ENCODE data around the gene IQSEC3.

The IQSEC3 gene

GRCh38 chr12:212415-212714 lies 145.8 kb downstream of the IQSEC3 start:
- Histone ChIP-seq H3K79me2 (ENCODE audit: insufficient read depth, low read length) (no peaks in the 10 kb centered on the region), H3K4me3 (ENCODE audit: low read depth in 1 of 2, low read length in 2 of 2) (no peak overlapping the region), H3K27ac (ENCODE audit: low read length) (no peak overlapping the region), H4K20me1 (ENCODE audit: insufficient read depth, low read length) (0 out of 2 replicates have a peak, but pooled peaks cover 3% of the 10 kb centered on the region), H3K4me1 (ENCODE audit: insufficient read depth, low read length) (no peaks in the 10 kb centered on the region), H3K4me2 (ENCODE audit: insufficient read depth, low read length) (no peak overlapping the region), H3K9me3 (ENCODE audit: insufficient read depth, low read length, severe bottlenecking) (no peaks in the 10 kb centered on the region), H2AFZ (ENCODE audit: low read depth, low read length) (no peak overlapping the region), H3K9ac (ENCODE audit: low read depth, low read length) (no peak overlapping the region), H3K36me3 (ENCODE audit: insufficient read depth, low read length) (no peaks in the 10 kb centered on the region), H3K27me3 (ENCODE audit: insufficient read depth, low read length, poor library complexity) (peaks cover 13% of the 10 kb centered on the region)
- no peak for ATAC-seq (ENCODE audit: insufficient read depth, low read depth)
- DNase-seq: no peak
- TF ChIP-seq CTCF (IDR thresholded peaks at IDR 0.05; ENCODE audit: borderline replicate concordance, extremely low read depth, low read length, poor library complexity, severe bottlenecking) (no peak), EZH2 (IDR thresholded peaks at IDR 0.05; ENCODE audit: borderline replicate concordance, low read depth, low read length, severe bottlenecking) (no peak)

GRCh38 chr12:212715-213526 lies 146.4 kb downstream of the IQSEC3 start:
- Histone ChIP-seq H3K36me3 (ENCODE audit: insufficient read depth, low read length) (no peaks in the 10 kb centered on the region), H3K9me3 (ENCODE audit: insufficient read depth, low read length, severe bottlenecking) (no peaks in the 10 kb centered on the region), H2AFZ (ENCODE audit: low read depth, low read length) (no peak overlapping the region), H3K27ac (ENCODE audit: low read length) (no peak overlapping the region), H3K79me2 (ENCODE audit: insufficient read depth, low read length) (no peaks in the 10 kb centered on the region), H3K4me1 (ENCODE audit: insufficient read depth, low read length) (no peaks in the 10 kb centered on the region), H3K27me3 (ENCODE audit: insufficient read depth, low read length, poor library complexity) (peaks cover 13% of the 10 kb centered on the region), H3K4me3 (ENCODE audit: low read depth in 1 of 2, low read length in 2 of 2) (no peak overlapping the region), H3K9ac (ENCODE audit: low read depth, low read length) (no peak overlapping the region), H3K4me2 (ENCODE audit: insufficient read depth, low read length) (no peak overlapping the region), H4K20me1 (ENCODE audit: insufficient read depth, low read length) (0 out of 2 replicates have a peak, but pooled peaks cover 3% of the 10 kb centered on the region)
- no peak for ATAC-seq (ENCODE audit: insufficient read depth, low read depth)
- no peak for DNase-seq
- TF ChIP-seq EZH2 (IDR thresholded peaks at IDR 0.05; ENCODE audit: borderline replicate concordance, low read depth, low read length, severe bottlenecking): no peak
- TF ChIP-seq CTCF (IDR thresholded peaks at IDR 0.05; ENCODE audit: borderline replicate concordance, extremely low read depth, low read length, poor library complexity, severe bottlenecking): no peak

- H2AFZ ChIP-seq (ENCODE audit: low read depth, low read length): no peak overlapping the region
- ATAC-seq (ENCODE audit: insufficient read depth, low read depth) (no peak), DNase-seq (no peak)
- H3K4me1 ChIP-seq (ENCODE audit: insufficient read depth, low read length): no peaks in the 10 kb centered on the region
- no peaks in the 10 kb centered on the region for H3K79me2 ChIP-seq (ENCODE audit: insufficient read depth, low read length)
- H3K27ac ChIP-seq (ENCODE audit: low read length): no peak overlapping the region
- no peak for TF ChIP-seq EZH2 (IDR thresholded peaks at IDR 0.05; ENCODE audit: borderline replicate concordance, low read depth, low read length, severe bottlenecking)
- no peak for TF ChIP-seq CTCF (IDR thresholded peaks at IDR 0.05; ENCODE audit: borderline replicate concordance, extremely low read depth, low read length, poor library complexity, severe bottlenecking)
- H3K36me3 ChIP-seq (ENCODE audit: insufficient read depth, low read length): no peaks in the 10 kb centered on the region
- no peaks in the 10 kb centered on the region for H3K9me3 ChIP-seq (ENCODE audit: insufficient read depth, low read length, severe bottlenecking)
- H3K9ac ChIP-seq (ENCODE audit: low read depth, low read length): no peak overlapping the region
- H3K4me2 ChIP-seq (ENCODE audit: insufficient read depth, low read length): no peak overlapping the region
- no peak overlapping the region for H3K4me3 ChIP-seq (ENCODE audit: low read depth in 1 of 2, low read length in 2 of 2)
- 0 out of 2 replicates have a peak, but pooled peaks cover 3% of the 10 kb centered on the region for H4K20me1 ChIP-seq (ENCODE audit: insufficient read depth, low read length)
- peaks cover 13% of the 10 kb centered on the region for H3K27me3 ChIP-seq (ENCODE audit: insufficient read depth, low read length, poor library complexity)
These were observed 147.0 kb downstream of the IQSEC3 start for GRCh38 chr12:213527-213932.

Data from DND-41 (cell line).